ENCODE data around the gene CRK. TPM values are rescaled to one million over a fixed set of nuclear protein-coding genes. Genes with fewer than 3 reads are reported as not detected.

Gene CRK
- total and polyA plus RNA-seq, 2 of the 4 experiments (the other 2 are of a cell fraction): 57.6 to 100 TPM

GRCh38 chr17:1420981-1421380 lies 35.1 kb downstream of the CRK start:
- Histone ChIP-seq H2BK20ac (ENCODE audit: low read depth, low read length) (no peak overlapping the region), H2BK120ac (ENCODE audit: low read depth, low read length) (no peak overlapping the region), H3K56ac (ENCODE audit: extremely low read depth, insufficient read depth, low read length) (no peak overlapping the region), H3K27me3 (ENCODE audit: control insufficient read depth, insufficient read depth, low read length) (no peaks in the 10 kb centered on the region), H3K18ac (ENCODE audit: low read depth, low read length) (no peak overlapping the region), H2BK5ac (ENCODE audit: low read depth, low read length, poor library complexity, severe bottlenecking) (no peak overlapping the region), H4K91ac (ENCODE audit: insufficient read depth, low read depth, low read length) (no peak overlapping the region), H3K4me1 (ENCODE audit: control insufficient read depth, insufficient read depth, low read length) (peaks cover 15% of the 10 kb centered on the region), H4K20me1 (ENCODE audit: insufficient read depth, low read length) (peaks cover 45% of the 10 kb centered on the region), H3K9me1 (ENCODE audit: insufficient read depth, low read length) (peaks cover 20% of the 10 kb centered on the region), H2BK15ac (ENCODE audit: low read depth, low read length) (no peak overlapping the region), H3K36me3 (ENCODE audit: control insufficient read depth, insufficient read depth, low read length) (peaks cover 20% of the 10 kb centered on the region), H2AK9ac (replicated peaks; ENCODE audit: low read depth, low read length, poor library complexity) (no peak overlapping the region), H3K23ac (ENCODE audit: low read depth, low read length) (no peak overlapping the region), H4K5ac (ENCODE audit: low read depth, low read length) (no peak overlapping the region), H2AFZ (replicated peaks; ENCODE audit: low read length, poor library complexity) (no peak overlapping the region), H3K27ac (ENCODE audit: insufficient read depth, low read length) (no peak overlapping the region), H3K4me2 (ENCODE audit: low read depth, low read length) (no peak overlapping the region), H3K14ac (replicated peaks; ENCODE audit: low read depth, low read length) (no peak overlapping the region), H3K9me3 (ENCODE audit: control insufficient read depth, insufficient read depth, low read length) (no peaks in the 10 kb centered on the region), H3K4ac (ENCODE audit: low read depth, low read length) (no peak overlapping the region), H3K4me3 (ENCODE audit: insufficient read depth, low read depth, low read length) (no peak overlapping the region), H3K9ac (ENCODE audit: low read depth, low read length) (no peak overlapping the region), H2AK5ac (ENCODE audit: low read depth, low read length) (no peak overlapping the region), H4K8ac (ENCODE audit: low read depth in 2 of 2, low read length in 2 of 2) (no peak overlapping the region), H3K79me1 (ENCODE audit: low read depth in 1 of 2, low read length in 2 of 2) (peaks cover 11 to 73% of the 10 kb centered on the region in 2 experiments)
- DNase-seq: no peak
- CTCF ChIA-PET: no interaction called here
- in situ Hi-C loops (cut with MboI; ENCODE audit: low sequenced_read_pairs): no loop called here
- no peak for TF ChIP-seq RCOR1 (IDR thresholded peaks at IDR 0.05; ENCODE audit: insufficient replicate concordance, low read length)
- TF ChIP-seq, protein P1, sequence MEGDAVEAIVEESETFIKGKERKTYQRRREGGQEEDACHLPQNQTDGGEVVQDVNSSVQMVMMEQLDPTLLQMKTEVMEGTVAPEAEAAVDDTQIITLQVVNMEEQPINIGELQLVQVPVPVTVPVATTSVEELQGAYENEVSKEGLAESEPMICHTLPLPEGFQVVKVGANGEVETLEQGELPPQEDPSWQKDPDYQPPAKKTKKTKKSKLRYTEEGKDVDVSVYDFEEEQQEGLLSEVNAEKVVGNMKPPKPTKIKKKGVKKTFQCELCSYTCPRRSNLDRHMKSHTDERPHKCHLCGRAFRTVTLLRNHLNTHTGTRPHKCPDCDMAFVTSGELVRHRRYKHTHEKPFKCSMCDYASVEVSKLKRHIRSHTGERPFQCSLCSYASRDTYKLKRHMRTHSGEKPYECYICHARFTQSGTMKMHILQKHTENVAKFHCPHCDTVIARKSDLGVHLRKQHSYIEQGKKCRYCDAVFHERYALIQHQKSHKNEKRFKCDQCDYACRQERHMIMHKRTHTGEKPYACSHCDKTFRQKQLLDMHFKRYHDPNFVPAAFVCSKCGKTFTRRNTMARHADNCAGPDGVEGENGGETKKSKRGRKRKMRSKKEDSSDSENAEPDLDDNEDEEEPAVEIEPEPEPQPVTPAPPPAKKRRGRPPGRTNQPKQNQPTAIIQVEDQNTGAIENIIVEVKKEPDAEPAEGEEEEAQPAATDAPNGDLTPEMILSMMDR (conservative IDR thresholded peaks at IDR 0.05; ENCODE audit: low read depth, low read length): no peak
- no peak for TF ChIP-seq RAD21 (IDR thresholded peaks at IDR 0.05; ENCODE audit: low read length)
- no peak for TF ChIP-seq MAFK (IDR thresholded peaks at IDR 0.05; ENCODE audit: low read depth, low read length)
- no peak for TF ChIP-seq MAZ (IDR thresholded peaks at IDR 0.05; ENCODE audit: borderline replicate concordance, low read depth, low read length)
- TF ChIP-seq, protein P2, sequence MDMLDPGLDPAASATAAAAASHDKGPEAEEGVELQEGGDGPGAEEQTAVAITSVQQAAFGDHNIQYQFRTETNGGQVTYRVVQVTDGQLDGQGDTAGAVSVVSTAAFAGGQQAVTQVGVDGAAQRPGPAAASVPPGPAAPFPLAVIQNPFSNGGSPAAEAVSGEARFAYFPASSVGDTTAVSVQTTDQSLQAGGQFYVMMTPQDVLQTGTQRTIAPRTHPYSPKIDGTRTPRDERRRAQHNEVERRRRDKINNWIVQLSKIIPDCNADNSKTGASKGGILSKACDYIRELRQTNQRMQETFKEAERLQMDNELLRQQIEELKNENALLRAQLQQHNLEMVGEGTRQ (IDR thresholded peaks at IDR 0.05; ENCODE audit: low read depth, low read length): no peak
- no peak for TF ChIP-seq NFE2L2 (IDR thresholded peaks at IDR 0.05; ENCODE audit: low read depth, low read length)
- no peak for TF ChIP-seq CHD1 (IDR thresholded peaks at IDR 0.05; ENCODE audit: low read depth, low read length)
- TF ChIP-seq BHLHE40 (IDR thresholded peaks at IDR 0.05; ENCODE audit: low read depth, low read length): no peak
- TF ChIP-seq CEBPB (IDR thresholded peaks at IDR 0.05; ENCODE audit: low read depth, low read length): no peak
- TF ChIP-seq RFX5 (IDR thresholded peaks at IDR 0.05; ENCODE audit: low read depth, low read length): no peak
- TF ChIP-seq SMC3 (IDR thresholded peaks at IDR 0.05; ENCODE audit: low read depth, low read length): no peak
- intact Hi-C loops (cut with micrococcal nuclease): no loop called here
- no TSS peak for BruUV-seq (replicated peaks)
- WGBS, 2 experiments (ENCODE audit: extremely low coverage in 2 of 2, insufficient read length in 1 of 2): no CpG with 5 or more reads among the region's 2 CpGs
- POLR2A ChIA-PET (ENCODE audit: unreplicated experiment): no interaction called here
- dilution Hi-C loops (cut with HindIII; ENCODE audit: low sequenced_read_pairs, unreplicated experiment): no loop called here
- no peak for ATAC-seq (ENCODE audit: low read depth)
